DND-41 (cell line): Measurements from ENCODE around the gene TBC1D1.

Experiments
- ATAC-seq: fragments of 200-7000 bp; cut with Tn5 transposase; 3 replicates; pipeline ENCODE4 v1.9.1; 2021; ENCODE audit warnings: low read depth; ENCODE audit not compliant: insufficient read depth
- DNase-seq: peaks from one replicate; pipeline ENCODE4 v3.0.0-alpha.2; 2020
- H2AFZ ChIP-seq: 2 replicates; pipeline ENCODE4 v1.6.0; 2012; ENCODE audit warnings: low read depth, low read length
- H3K27ac ChIP-seq: 2 replicates; pipeline ENCODE4 v1.5.1; 2012; ENCODE audit warnings: low read length, inconsistent platforms
- H3K27me3 ChIP-seq: fragments of 200-600 bp; sonication (generic); 2 replicates; pipeline ENCODE4 v1.6.0; 2012; ENCODE audit warnings: low read length, mild to moderate bottlenecking, inconsistent platforms; ENCODE audit not compliant: insufficient read depth, poor library complexity
- H3K36me3 ChIP-seq: 2 replicates; pipeline ENCODE4 v1.5.1; 2012; ENCODE audit warnings: low read length, inconsistent platforms; ENCODE audit not compliant: insufficient read depth
- H3K4me1 ChIP-seq: 2 replicates; pipeline ENCODE4 v1.5.1; 2012; ENCODE audit warnings: mild to moderate bottlenecking, low read length; ENCODE audit not compliant: insufficient read depth
- H3K4me2 ChIP-seq: 2 replicates; pipeline ENCODE4 v1.6.0; 2012; ENCODE audit warnings: mild to moderate bottlenecking, moderate library complexity, low read length, inconsistent platforms; ENCODE audit not compliant: insufficient read depth
- H3K4me3 ChIP-seq, 2 experiments: fragments of 200-600 bp in 1 of 2; shearing (Covaris generic) in 1 of 2; 2 replicates each; pipeline ENCODE4 v1.5.1; 2012 to 2016; ENCODE audit warnings: inconsistent platforms in 2 of 2, low read length in 2 of 2, mild to moderate bottlenecking in 2 of 2, low read depth in 1 of 2, moderate library complexity in 1 of 2
- H3K79me2 ChIP-seq: 2 replicates; pipeline ENCODE4 v1.6.0; 2012; ENCODE audit warnings: low read length, inconsistent platforms; ENCODE audit not compliant: insufficient read depth
- H3K9ac ChIP-seq: 2 replicates; pipeline ENCODE4 v1.6.0; 2012; ENCODE audit warnings: low read depth, mild to moderate bottlenecking, inconsistent platforms, low read length, moderate library complexity
- H3K9me3 ChIP-seq: 2 replicates; pipeline ENCODE4 v1.5.1; 2012; ENCODE audit warnings: low read length, moderate library complexity, mild to moderate bottlenecking, inconsistent platforms; ENCODE audit not compliant: insufficient read depth, severe bottlenecking
- H4K20me1 ChIP-seq: 2 replicates; pipeline ENCODE4 v1.6.0; 2012; ENCODE audit warnings: low read length; ENCODE audit not compliant: insufficient read depth
- CTCF ChIP-seq: IDR thresholded peaks from 2 replicates; pipeline ENCODE4 v1.5.1; 2012; ENCODE audit warnings: borderline replicate concordance, low read length, moderate library complexity, mild to moderate bottlenecking; ENCODE audit not compliant: poor library complexity, severe bottlenecking; ENCODE audit errors: extremely low read depth
- EZH2 ChIP-seq: IDR thresholded peaks from 3 replicates; pipeline ENCODE4 v1.6.1; 2012; ENCODE audit warnings: borderline replicate concordance, low read depth, mild to moderate bottlenecking, moderate library complexity, low read length, inconsistent platforms; ENCODE audit not compliant: severe bottlenecking

The TBC1D1 gene

GRCh38 chr4:37872310-37872988, 18.4 kb upstream of the TBC1D1 start:
- H3K36me3 ChIP-seq = no peaks in the 10 kb centered on the region
- DNase-seq = no peak
- H3K4me2 ChIP-seq = no peak overlapping the region
- no peaks in the 10 kb centered on the region for H3K9me3 ChIP-seq
- no peak overlapping the region for H2AFZ ChIP-seq
- H3K27ac ChIP-seq = no peak overlapping the region; the same call in 1 of the 2 replicates
- H3K79me2 ChIP-seq = no peaks in the 10 kb centered on the region
- no peak overlapping the region for H3K4me3 ChIP-seq
- H3K27me3 ChIP-seq = no peaks in the 10 kb centered on the region
- ATAC-seq = peak; percentile 71
- H3K9ac ChIP-seq = no peak overlapping the region
- peaks cover 5% of the 10 kb centered on the region; the same call in 1 of the 2 replicates for H3K4me1 ChIP-seq
- H4K20me1 ChIP-seq = no peaks in the 10 kb centered on the region
- TF ChIP-seq EZH2 (no peak), CTCF (no peak)

- H3K27ac ChIP-seq = no peak overlapping the region
- H3K27me3 ChIP-seq = no peaks in the 10 kb centered on the region
- no peak overlapping the region for H3K9ac ChIP-seq
- H3K4me2 ChIP-seq = no peak overlapping the region
- H4K20me1 ChIP-seq = no peaks in the 10 kb centered on the region
- ATAC-seq = no peak
- DNase-seq = no peak
- no peaks in the 10 kb centered on the region for H3K9me3 ChIP-seq
- TF ChIP-seq CTCF (no peak), EZH2 (no peak)
- no peaks in the 10 kb centered on the region for H3K79me2 ChIP-seq
- H3K36me3 ChIP-seq = no peaks in the 10 kb centered on the region
- H2AFZ ChIP-seq = no peak overlapping the region
- no peak overlapping the region for H3K4me3 ChIP-seq
- H3K4me1 ChIP-seq = peaks cover 5% of the 10 kb centered on the region; the same call in 1 of the 2 replicates
Measured at GRCh38 chr4:37873386-37873785, 17.5 kb upstream of the TBC1D1 start.

- Histone ChIP-seq H3K27ac (no peak overlapping the region), H3K79me2 (no peaks in the 10 kb centered on the region), H3K4me1 (peaks cover 5% of the 10 kb centered on the region; the same call in 1 of the 2 replicates), H3K27me3 (no peaks in the 10 kb centered on the region), H3K9ac (no peak overlapping the region), H3K4me2 (no peak overlapping the region), H3K36me3 (no peaks in the 10 kb centered on the region), H3K4me3 (no peak overlapping the region), H4K20me1 (no peaks in the 10 kb centered on the region), H2AFZ (no peak overlapping the region), H3K9me3 (no peaks in the 10 kb centered on the region)
- no peak for DNase-seq
- no peak for ATAC-seq
- no peak for TF ChIP-seq CTCF
- no peak for TF ChIP-seq EZH2
Measured at GRCh38 chr4:37876156-37876555, 14.7 kb upstream of the TBC1D1 start.
